Measurements from ENCODE around the gene BTG1.

The BTG1 gene

DNA sequence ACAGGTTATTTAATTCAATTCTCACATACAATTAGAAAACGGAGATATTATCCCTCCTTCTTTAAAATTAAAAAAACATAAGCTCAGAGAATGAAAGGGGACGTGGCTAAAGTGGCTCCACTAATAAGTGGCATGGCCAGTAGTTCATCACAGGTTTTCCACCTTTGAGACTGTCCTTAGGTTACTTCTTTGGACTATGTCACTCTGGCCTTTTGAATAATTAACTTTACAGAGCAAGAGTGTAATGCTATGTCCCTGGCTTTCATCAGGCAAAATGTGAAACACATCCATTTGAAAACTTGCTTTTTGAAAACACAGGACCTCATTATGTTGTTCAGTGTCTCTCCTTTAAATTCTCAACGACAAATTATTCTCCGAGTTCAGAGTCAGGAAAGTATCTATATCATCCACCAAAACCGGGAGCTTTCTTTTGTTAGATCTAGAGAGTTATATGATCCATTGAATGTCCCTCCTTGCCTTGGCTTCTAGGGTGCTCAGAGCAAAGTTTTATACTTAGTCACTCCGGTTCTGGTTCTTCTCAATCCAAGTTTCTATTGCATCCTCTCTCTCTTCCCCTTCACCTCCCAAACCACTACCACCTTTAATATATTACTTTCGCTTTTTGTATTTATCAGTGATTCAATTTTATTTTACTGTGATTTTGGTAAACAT is 43.0 kb upstream of the BTG1 start:
- H3K4me3 ChIP-seq (ENCODE audit: low read length), result no peak overlapping the region
- no peak for TF ChIP-seq CTCF (conservative IDR thresholded peaks at IDR 0.05; ENCODE audit: low read depth, low read length)
- DNase-seq (ENCODE audit: low read depth), result no peak

GRCh38 chr12:92186038-92186470 is 40.4 kb upstream of the BTG1 start:
- H3K4me3 ChIP-seq (ENCODE audit: low read length), result no peak overlapping the region
- no peak for DNase-seq (ENCODE audit: low read depth)
- no peak for TF ChIP-seq CTCF (conservative IDR thresholded peaks at IDR 0.05; ENCODE audit: low read depth, low read length)

- no peak overlapping the region for H3K4me3 ChIP-seq (ENCODE audit: low read length)
- DNase-seq (ENCODE audit: low read depth), result no peak
- no peak for TF ChIP-seq CTCF (conservative IDR thresholded peaks at IDR 0.05; ENCODE audit: low read depth, low read length)
Measured at GRCh38 chr12:92185052-92185451, 39.4 kb upstream of the BTG1 start.

DNA sequence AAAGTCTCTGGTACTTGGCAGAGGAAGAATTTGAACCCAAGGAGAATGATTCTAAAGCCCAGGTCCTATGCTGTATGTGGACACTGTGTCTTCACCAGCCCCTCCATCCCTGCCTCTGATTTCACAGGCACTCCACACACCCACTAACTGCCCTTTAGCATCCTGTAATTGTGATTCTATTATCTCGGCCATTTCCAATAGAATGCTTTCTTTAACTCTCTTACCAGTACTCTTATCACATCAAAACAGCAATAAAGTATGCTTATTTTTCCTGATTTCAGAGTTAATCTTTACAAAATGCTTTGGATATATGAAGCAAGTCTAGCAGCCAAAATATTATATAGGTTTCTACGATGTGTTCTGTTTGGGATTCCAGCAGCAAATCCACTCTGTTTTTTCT is 37.9 kb upstream of the BTG1 start:
- no peak for DNase-seq (ENCODE audit: low read depth)
- no peak for TF ChIP-seq CTCF (conservative IDR thresholded peaks at IDR 0.05; ENCODE audit: low read depth, low read length)
- H3K4me3 ChIP-seq (ENCODE audit: low read length), result no peak overlapping the region

DNA sequence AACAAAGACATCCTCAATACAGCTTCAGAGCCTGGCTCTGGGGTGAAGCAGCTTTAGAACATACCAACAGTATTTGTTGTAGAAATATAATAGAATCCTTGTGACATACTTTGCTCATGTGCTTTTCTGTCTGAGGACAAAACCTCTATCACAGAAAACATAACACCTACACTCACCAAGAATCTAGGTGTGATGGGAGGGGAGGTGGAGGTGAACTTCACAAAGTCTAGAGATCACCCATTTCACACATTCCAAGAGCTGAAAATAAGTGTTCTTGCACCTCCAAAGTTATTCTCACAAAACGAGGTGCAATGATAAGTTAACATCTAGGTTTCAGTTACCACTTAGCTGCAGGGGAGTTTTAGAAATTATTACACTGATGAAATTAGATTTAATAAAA is 32.7 kb upstream of the BTG1 start:
- no peak for TF ChIP-seq CTCF (conservative IDR thresholded peaks at IDR 0.05; ENCODE audit: low read depth, low read length)
- no peak for DNase-seq (ENCODE audit: low read depth)
- H3K4me3 ChIP-seq (ENCODE audit: low read length), result no peak overlapping the region

GRCh38 chr12:92176646-92177045 is 31.0 kb upstream of the BTG1 start:
- no peak for TF ChIP-seq CTCF (conservative IDR thresholded peaks at IDR 0.05; ENCODE audit: low read depth, low read length)
- H3K4me3 ChIP-seq (ENCODE audit: low read length), result no peak overlapping the region
- DNase-seq (ENCODE audit: low read depth), result no peak

GRCh38 chr12:92175961-92176360 is 30.3 kb upstream of the BTG1 start:
- no peak for TF ChIP-seq CTCF (conservative IDR thresholded peaks at IDR 0.05; ENCODE audit: low read depth, low read length)
- DNase-seq (ENCODE audit: low read depth), result no peak
- H3K4me3 ChIP-seq (ENCODE audit: low read length), result no peak overlapping the region
